Measurements from ENCODE around the gene CNNM4.

The CNNM4 gene

GRCh38 chr2:96763511-96764252 is 3.0 kb downstream of the CNNM4 start:
- Histone ChIP-seq H3K27ac (ENCODE audit: low read depth, low read length) (no peak overlapping the region), H3K9me3 (ENCODE audit: insufficient read depth, low read length) (no peaks in the 10 kb centered on the region), H3K9ac (ENCODE audit: low read length) (peak overlapping the region; percentile 35; the same call in 1 of the 2 replicates), H2AFZ (ENCODE audit: low read depth, low read length, severe bottlenecking) (no peak overlapping the region), H3K4me2 (ENCODE audit: low read depth, low read length, poor library complexity, severe bottlenecking) (peak overlapping the region; percentile 54), H3K27me3 (ENCODE audit: low read length) (no peaks in the 10 kb centered on the region), H3F3A (ENCODE audit: insufficient read depth) (peaks cover 3% of the 10 kb centered on the region; the same call in 1 of the 2 replicates), H3K4me3 (ENCODE audit: insufficient read depth, low read length, poor library complexity, severe bottlenecking) (no peak overlapping the region), H3K36me3 (ENCODE audit: low read length) (no peaks in the 10 kb centered on the region), H4K20me1 (ENCODE audit: low read depth, low read length) (no peaks in the 10 kb centered on the region), H3K9me2 (replicated peaks; ENCODE audit: insufficient read depth, low read length) (no peaks in the 10 kb centered on the region), H3K79me2 (ENCODE audit: insufficient read depth, low read length) (no peaks in the 10 kb centered on the region)
- no peak for TF ChIP-seq EZH2phosphoT487 (conservative IDR thresholded peaks at IDR 0.05; ENCODE audit: low read length)
- TF ChIP-seq, protein P1, sequence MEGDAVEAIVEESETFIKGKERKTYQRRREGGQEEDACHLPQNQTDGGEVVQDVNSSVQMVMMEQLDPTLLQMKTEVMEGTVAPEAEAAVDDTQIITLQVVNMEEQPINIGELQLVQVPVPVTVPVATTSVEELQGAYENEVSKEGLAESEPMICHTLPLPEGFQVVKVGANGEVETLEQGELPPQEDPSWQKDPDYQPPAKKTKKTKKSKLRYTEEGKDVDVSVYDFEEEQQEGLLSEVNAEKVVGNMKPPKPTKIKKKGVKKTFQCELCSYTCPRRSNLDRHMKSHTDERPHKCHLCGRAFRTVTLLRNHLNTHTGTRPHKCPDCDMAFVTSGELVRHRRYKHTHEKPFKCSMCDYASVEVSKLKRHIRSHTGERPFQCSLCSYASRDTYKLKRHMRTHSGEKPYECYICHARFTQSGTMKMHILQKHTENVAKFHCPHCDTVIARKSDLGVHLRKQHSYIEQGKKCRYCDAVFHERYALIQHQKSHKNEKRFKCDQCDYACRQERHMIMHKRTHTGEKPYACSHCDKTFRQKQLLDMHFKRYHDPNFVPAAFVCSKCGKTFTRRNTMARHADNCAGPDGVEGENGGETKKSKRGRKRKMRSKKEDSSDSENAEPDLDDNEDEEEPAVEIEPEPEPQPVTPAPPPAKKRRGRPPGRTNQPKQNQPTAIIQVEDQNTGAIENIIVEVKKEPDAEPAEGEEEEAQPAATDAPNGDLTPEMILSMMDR (IDR thresholded peaks at IDR 0.05; ENCODE audit: insufficient read depth, low read length, poor library complexity, severe bottlenecking) = peak; percentile 65

DNA sequence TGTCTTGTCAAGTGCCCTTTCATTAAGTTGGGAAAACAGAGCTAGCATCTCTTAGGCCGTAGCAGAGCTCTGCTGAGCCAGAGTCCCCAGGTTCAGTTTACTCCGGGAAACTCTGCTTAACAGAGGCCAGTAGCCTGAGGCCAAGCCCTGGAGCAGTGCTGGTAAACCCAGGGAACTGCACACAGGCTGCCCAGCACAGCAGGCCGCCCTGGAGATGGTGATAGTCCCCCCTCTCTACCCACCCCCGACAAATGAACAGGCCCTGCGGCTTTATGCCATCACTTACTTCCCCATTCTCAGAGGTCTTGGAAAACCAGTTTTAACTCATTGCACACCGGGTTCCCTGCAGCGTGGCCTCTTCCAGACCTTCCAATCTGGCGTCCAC is 3.5 kb downstream of the CNNM4 start:
- Histone ChIP-seq H3K9me3 (ENCODE audit: insufficient read depth, low read length) (no peaks in the 10 kb centered on the region), H2AFZ (ENCODE audit: low read depth, low read length, severe bottlenecking) (no peak overlapping the region), H3K79me2 (ENCODE audit: insufficient read depth, low read length) (no peaks in the 10 kb centered on the region), H3K27me3 (ENCODE audit: low read length) (no peaks in the 10 kb centered on the region), H3K4me3 (ENCODE audit: insufficient read depth, low read length, poor library complexity, severe bottlenecking) (no peak overlapping the region), H3K36me3 (ENCODE audit: low read length) (no peaks in the 10 kb centered on the region), H3K4me2 (ENCODE audit: low read depth, low read length, poor library complexity, severe bottlenecking) (peak overlapping the region; percentile 54), H3K9me2 (replicated peaks; ENCODE audit: insufficient read depth, low read length) (no peaks in the 10 kb centered on the region), H3F3A (ENCODE audit: insufficient read depth) (no peaks in the 10 kb centered on the region), H3K9ac (ENCODE audit: low read length) (no peak overlapping the region), H4K20me1 (ENCODE audit: low read depth, low read length) (no peaks in the 10 kb centered on the region), H3K27ac (ENCODE audit: low read depth, low read length) (no peak overlapping the region)
- TF ChIP-seq EZH2phosphoT487 (conservative IDR thresholded peaks at IDR 0.05; ENCODE audit: low read length) = no peak
- TF ChIP-seq, protein P1 (IDR thresholded peaks at IDR 0.05; ENCODE audit: insufficient read depth, low read length, poor library complexity, severe bottlenecking) = no peak

GRCh38 chr2:96767135-96767871 is 6.6 kb downstream of the CNNM4 start:
- no peak overlapping the region for H3K27ac ChIP-seq (ENCODE audit: low read depth, low read length)

More at GRCh38 chr2:96767135-96767871, 6.6 kb downstream of the CNNM4 start:
- no peak for TF ChIP-seq EZH2phosphoT487 (conservative IDR thresholded peaks at IDR 0.05; ENCODE audit: low read length)
- TF ChIP-seq, protein P1 (IDR thresholded peaks at IDR 0.05; ENCODE audit: insufficient read depth, low read length, poor library complexity, severe bottlenecking) = no peak
- Histone ChIP-seq H3K9ac (ENCODE audit: low read length) (no peak overlapping the region), H3K4me2 (ENCODE audit: low read depth, low read length, poor library complexity, severe bottlenecking) (peak overlapping the region; percentile 16), H4K20me1 (ENCODE audit: low read depth, low read length) (no peaks in the 10 kb centered on the region), H3F3A (ENCODE audit: insufficient read depth) (no peaks in the 10 kb centered on the region), H3K27me3 (ENCODE audit: low read length) (no peaks in the 10 kb centered on the region), H3K9me3 (ENCODE audit: insufficient read depth, low read length) (no peaks in the 10 kb centered on the region), H3K79me2 (ENCODE audit: insufficient read depth, low read length) (no peaks in the 10 kb centered on the region), H2AFZ (ENCODE audit: low read depth, low read length, severe bottlenecking) (no peak overlapping the region), H3K9me2 (replicated peaks; ENCODE audit: insufficient read depth, low read length) (no peaks in the 10 kb centered on the region), H3K36me3 (ENCODE audit: low read length) (no peaks in the 10 kb centered on the region), H3K4me3 (ENCODE audit: insufficient read depth, low read length, poor library complexity, severe bottlenecking) (no peak overlapping the region)

Measured in SU-DHL-6 (cell line).